H7 (cell line): ENCODE results near the gene ADARB2. TPM values are rescaled to one million over a fixed set of nuclear protein-coding genes. Genes with fewer than 3 reads are reported as not detected.
"Not testable (repeated sequence)": the region's sequence is repeated elsewhere in the genome, so short reads cannot be mapped to it uniquely, and the experiment has no call there.

Experiments used
- DNase-seq: peaks from one replicate; pipeline ENCODE4 v3.0.0; 2012
- H3K27me3 ChIP-seq: 2 replicates; pipeline ENCODE4 v1.6.0; 2011; ENCODE audit warnings: mild to moderate bottlenecking, low read length; ENCODE audit not compliant: control insufficient read depth, insufficient read depth
- H3K36me3 ChIP-seq: replicated peaks from 2 replicates; pipeline ENCODE4 v1.5.1; 2011; ENCODE audit warnings: low read length; ENCODE audit not compliant: control insufficient read depth, insufficient read depth
- H3K4me3 ChIP-seq: 2 replicates; pipeline ENCODE4 v1.5.1; 2011; ENCODE audit warnings: low read depth, mild to moderate bottlenecking, control low read depth, low read length, moderate library complexity; ENCODE audit not compliant: insufficient read depth
- total RNA-seq: library from RNA; depleted of rRNA; stranded (reverse); fragments of >200 nt; shearing (Covaris generic); gene quantifications from 2 replicates; pipeline ENCODE4 v1.2.3, GENCODE V29; 2014; rRNA removed

ADARB2 gene
- 1.5 and 2.8 TPM in 2 replicates for total RNA-seq

DNA sequence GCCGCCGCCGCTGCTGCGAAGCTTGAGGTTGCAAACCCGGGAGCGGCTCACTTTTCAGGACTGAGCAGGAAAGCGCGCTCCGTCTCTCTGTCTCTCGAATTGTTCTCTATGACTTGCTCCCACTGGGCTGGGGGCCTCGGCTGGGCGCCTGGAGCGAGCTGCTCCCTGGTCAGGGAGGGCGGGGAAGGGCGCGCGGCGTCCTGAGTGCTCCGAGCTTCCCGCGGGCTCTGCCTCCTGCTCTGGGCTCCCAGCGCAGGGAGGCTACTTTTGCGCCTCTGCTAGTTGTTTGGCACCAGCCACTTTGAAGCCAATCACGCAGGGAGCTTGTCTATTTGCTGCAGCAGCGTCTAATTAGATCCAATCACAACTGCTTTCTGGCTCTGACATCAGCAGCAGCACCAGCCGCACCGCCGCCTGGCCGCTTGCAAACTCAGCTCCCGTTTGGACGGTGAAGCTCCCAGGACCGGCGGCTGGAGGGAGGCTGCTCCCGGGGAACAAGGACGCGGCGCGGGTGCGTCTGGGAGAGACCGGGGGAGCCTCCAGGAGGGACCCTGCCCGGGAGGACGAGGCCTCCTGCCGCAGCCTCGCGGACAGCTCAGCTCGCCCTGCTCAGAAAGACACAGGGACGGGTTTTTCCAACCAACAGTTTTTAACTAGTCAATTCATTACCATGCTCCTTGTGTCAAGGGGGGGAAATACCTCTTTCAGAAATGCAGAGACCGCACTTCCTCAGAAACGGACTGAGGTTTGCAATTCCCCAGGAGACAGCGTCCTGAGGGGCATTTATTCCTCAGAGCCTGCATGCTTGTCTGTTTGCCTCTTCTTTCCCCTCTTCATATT, at the start of gene ADARB2:
Gene ADARB2 (minus strand): TSS at position 304 of the 840 bp plus-strand sequence.
- Histone ChIP-seq H3K36me3 (no peaks in the 10 kb centered on the region), H3K4me3 (peak within 1 kb of the TSS; percentile 46), H3K27me3 (peaks cover 37% of the 10 kb centered on the region)
- DNase-seq: peak; percentile 90

DNA sequence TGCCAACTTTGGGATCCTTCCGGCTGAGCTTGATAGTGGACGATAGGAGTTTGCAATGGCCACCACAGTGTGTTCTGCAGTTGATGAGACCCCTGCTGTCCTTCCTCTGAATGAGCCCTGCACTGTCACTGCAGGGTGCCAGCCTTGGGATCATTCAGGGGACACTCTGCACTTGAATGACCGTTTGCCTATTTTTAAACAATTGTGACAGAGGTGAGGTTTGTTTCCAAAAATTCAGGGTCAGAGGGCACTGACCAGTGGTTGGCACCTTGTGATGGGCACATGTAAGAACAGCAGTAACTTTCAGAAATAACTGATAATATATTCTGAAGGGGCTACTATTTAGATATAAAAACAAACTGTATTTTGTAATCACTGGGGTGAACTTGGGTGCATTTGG, 48.5 kb upstream of the ADARB2 start:
- Histone ChIP-seq H3K27me3 (no peaks in the 10 kb centered on the region), H3K4me3 (no peak overlapping the region), H3K36me3 (no peaks in the 10 kb centered on the region)
- DNase-seq: no peak

- H3K36me3 ChIP-seq: no peaks in the 10 kb centered on the region
Observed at GRCh38 chr10:1782841-1783240, 45.5 kb upstream of the ADARB2 start.

DNA sequence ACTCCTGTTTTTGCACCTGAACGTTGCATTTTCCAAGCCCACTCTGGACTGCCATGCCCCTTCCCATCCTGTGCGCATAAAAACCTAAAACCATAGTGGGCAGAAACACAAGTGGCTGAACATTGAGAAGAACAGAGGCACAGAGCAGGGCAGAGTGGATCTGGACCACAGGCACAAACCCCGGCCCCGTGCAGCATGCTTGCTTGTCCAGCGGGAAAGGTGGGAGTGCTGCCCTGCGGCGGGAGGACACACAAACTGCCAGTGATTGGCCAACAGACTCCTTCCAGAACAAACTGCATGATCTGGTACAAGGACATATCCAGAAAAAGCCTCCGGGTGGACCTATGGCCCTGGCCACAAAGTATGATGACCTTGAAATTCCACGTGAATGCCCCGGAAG, 42.5 kb upstream of the ADARB2 start:
- DNase-seq: no peak
- Histone ChIP-seq H3K36me3 (no peaks in the 10 kb centered on the region), H3K27me3 (no peaks in the 10 kb centered on the region), H3K4me3 (no peak overlapping the region)

More at GRCh38 chr10:1782841-1783240, 45.5 kb upstream of the ADARB2 start:
- Histone ChIP-seq H3K4me3 (no peak overlapping the region), H3K27me3 (no peaks in the 10 kb centered on the region)
- DNase-seq: no peak

- H3K36me3 ChIP-seq: no peaks in the 10 kb centered on the region
- no peaks in the 10 kb centered on the region for H3K27me3 ChIP-seq
- no peak overlapping the region for H3K4me3 ChIP-seq
- no peak for DNase-seq
Observed at GRCh38 chr10:1778375-1778969, 41.1 kb upstream of the ADARB2 start.

- DNase-seq: no peak
- no peaks in the 10 kb centered on the region for H3K27me3 ChIP-seq
Observed at GRCh38 chr10:1776127-1776662, 38.9 kb upstream of the ADARB2 start.

DNA sequence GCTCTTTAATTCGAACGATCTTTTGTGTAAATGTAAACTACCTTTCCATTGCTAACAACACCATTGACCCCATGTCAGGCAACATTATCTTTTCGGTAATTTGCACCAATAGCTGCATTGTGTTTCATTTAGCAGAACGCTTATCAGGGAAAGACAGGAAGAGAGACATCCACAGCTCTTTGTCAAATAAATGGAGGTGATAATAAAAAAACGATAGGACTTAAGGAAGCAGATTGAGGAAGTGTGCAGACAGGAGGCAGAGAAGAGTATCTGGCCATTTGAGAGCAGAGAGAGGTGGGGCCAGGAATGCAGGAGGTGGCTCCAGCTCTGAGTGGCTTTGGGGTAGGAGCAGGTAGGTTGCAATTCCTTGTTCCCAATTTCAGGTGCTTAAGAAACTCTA, 37.5 kb upstream of the ADARB2 start:
- no peak overlapping the region for H3K4me3 ChIP-seq
- H3K36me3 ChIP-seq: no peaks in the 10 kb centered on the region
- DNase-seq: peak; percentile 69
- H3K27me3 ChIP-seq: no peaks in the 10 kb centered on the region

More at GRCh38 chr10:1776127-1776662, 38.9 kb upstream of the ADARB2 start:
- H3K4me3 ChIP-seq: no peak overlapping the region
- no peaks in the 10 kb centered on the region for H3K36me3 ChIP-seq

GRCh38 chr10:1773204-1773603, 35.9 kb upstream of the ADARB2 start:
- H3K27me3 ChIP-seq, H3K4me3 ChIP-seq, H3K36me3 ChIP-seq, DNase-seq: not testable (repeated sequence)

- H3K27me3 ChIP-seq: no peaks in the 10 kb centered on the region
Observed at GRCh38 chr10:1766049-1766448, 28.7 kb upstream of the ADARB2 start.

GRCh38 chr10:1762076-1762475, 24.8 kb upstream of the ADARB2 start:
- Histone ChIP-seq H3K27me3 (no peaks in the 10 kb centered on the region), H3K36me3 (no peaks in the 10 kb centered on the region), H3K4me3 (no peak overlapping the region)
- no peak for DNase-seq

More at GRCh38 chr10:1766049-1766448, 28.7 kb upstream of the ADARB2 start:
- Histone ChIP-seq H3K36me3 (no peaks in the 10 kb centered on the region), H3K4me3 (no peak overlapping the region)
- DNase-seq: no peak

- Histone ChIP-seq H3K4me3 (no peak overlapping the region), H3K27me3 (no peaks in the 10 kb centered on the region), H3K36me3 (no peaks in the 10 kb centered on the region)
- peak; percentile 62 for DNase-seq
Observed at GRCh38 chr10:1754506-1755153, 17.3 kb upstream of the ADARB2 start.

- Histone ChIP-seq H3K4me3 (no peak overlapping the region), H3K27me3 (no peaks in the 10 kb centered on the region), H3K36me3 (no peaks in the 10 kb centered on the region)
- DNase-seq: no peak
Observed at GRCh38 chr10:1752153-1752552, 14.8 kb upstream of the ADARB2 start.

GRCh38 chr10:1747590-1748157, 10.3 kb upstream of the ADARB2 start:
- Histone ChIP-seq H3K36me3 (no peaks in the 10 kb centered on the region), H3K4me3 (no peak overlapping the region), H3K27me3 (no peaks in the 10 kb centered on the region; the same call in 1 of the 2 replicates)
- no peak for DNase-seq

DNA sequence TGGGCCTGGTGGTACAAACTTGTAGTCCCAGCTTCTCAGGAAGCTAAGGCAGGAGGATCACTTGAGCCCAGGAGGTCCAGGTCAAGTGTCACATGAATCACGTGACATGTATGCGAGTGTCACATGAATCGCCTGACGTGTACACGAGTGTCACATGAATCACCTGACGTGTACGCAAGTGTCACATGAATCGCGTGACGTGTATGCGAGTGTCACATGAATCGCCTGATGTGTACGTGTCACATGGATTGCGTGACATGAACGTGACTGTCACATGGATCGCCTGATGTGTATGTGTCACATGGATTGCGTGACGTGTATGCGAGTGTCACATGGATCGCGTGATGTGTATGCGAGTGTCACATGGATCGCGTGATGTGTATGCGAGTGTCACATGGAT, 9.5 kb upstream of the ADARB2 start:
- Histone ChIP-seq H3K4me3 (no peak overlapping the region), H3K36me3 (no peaks in the 10 kb centered on the region), H3K27me3 (no peaks in the 10 kb centered on the region; the same call in 1 of the 2 replicates)
- DNase-seq: no peak
